ENCODE results near the gene DCP1A. TPM values are rescaled to one million over a fixed set of nuclear protein-coding genes. Genes with fewer than 3 reads are reported as not detected.

The DCP1A gene
- total and polyA plus RNA-seq, 9 of the 15 experiments (the other 6 are each of a cell fraction or from before 2014, with no cell fraction given): 6.6 to 33.7 (median 13.3) TPM

- peak; percentile 91 for TF ChIP-seq ARID4B (CRISPR knock-in tag; IDR thresholded peaks at IDR 0.05)
- no peak for TF ChIP-seq FOXJ2 (tag; IDR thresholded peaks at IDR 0.05)
- peak; percentile 99 to 100 (median 100) for TF ChIP-seq ZBTB11 (CRISPR knock-in tag; IDR thresholded peaks at IDR 0.05)
- TF ChIP-seq FOXK2 (conservative IDR thresholded peaks at IDR 0.05 in 1 of 2, IDR thresholded peaks at IDR 0.05 in 1 of 2; ENCODE audit: low read depth in 2 of 2): peak; percentile 78 to 93
- peak; percentile 93 for TF ChIP-seq CCNT2 (IDR thresholded peaks at IDR 0.05; ENCODE audit: borderline replicate concordance, extremely low read depth, insufficient read length, low read depth, low read length)
- TF ChIP-seq HEY1 (CRISPR knock-in tag; IDR thresholded peaks at IDR 0.05; ENCODE audit: borderline replicate concordance): no peak
- 0 out of 2 replicates have a peak, but pooled peaks have one; percentile 62 for TF ChIP-seq TRIM28 (IDR thresholded peaks at IDR 0.05)
- peak; percentile 43 to 63 for TF ChIP-seq E2F6 (IDR thresholded peaks at IDR 0.05; ENCODE audit: borderline replicate concordance in 1 of 2, extremely low read depth in 1 of 2, insufficient read depth in 1 of 2, insufficient read length in 1 of 2, low read depth in 1 of 2, low read length in 1 of 2, poor library complexity in 1 of 2, severe bottlenecking in 1 of 2)
- TF ChIP-seq IRF2 (CRISPR knock-in tag; IDR thresholded peaks at IDR 0.05): no peak
- peak; percentile 91 for TF ChIP-seq ELF2 (CRISPR knock-in tag; IDR thresholded peaks at IDR 0.05)
- peak; percentile 89 for TF ChIP-seq RBM22 (IDR thresholded peaks at IDR 0.05; ENCODE audit: low read depth, low read length, poor library complexity, severe bottlenecking)
- TF ChIP-seq PHF20 (IDR thresholded peaks at IDR 0.05; ENCODE audit: partially characterized antibody): peak; percentile 100
- TF ChIP-seq TCF7L2 (IDR thresholded peaks at IDR 0.05; ENCODE audit: low read depth, low read length): peak; percentile 75
- TF ChIP-seq ZNF445 (CRISPR knock-in tag; IDR thresholded peaks at IDR 0.05; ENCODE audit: low read depth): no peak
- no peak for TF ChIP-seq SNIP1 (IDR thresholded peaks at IDR 0.05; ENCODE audit: low read depth)
Measured at GRCh38 chr3:53347261-53348064, at the start of gene DCP1A (continued).

All from K562 (cell line).